Panc1 (cell line): ENCODE data around the gene NOX5. TPM values are rescaled to one million over a fixed set of nuclear protein-coding genes. Genes with fewer than 3 reads are reported as not detected.

Experiments used
- ATAC-seq: fragments of 200-7000 bp; cut with Tn5 transposase; 2 replicates; pipeline ENCODE4 v1.9.1; 2020; ENCODE audit warnings: mild to moderate bottlenecking, moderate library complexity
- BruUV-seq: library from RNA; stranded (reverse); fragments of 400-500 nt; replicated peaks from 2 replicates; lab custom pipeline; 2021; lab: Mats Ljungman, UMichigan
- CTCF ChIA-PET: fragments of 300-600 bp; sonication (Branson Sonifier 250); formaldehyde crosslinking; loops from one replicate; lab custom pipeline; 2022; ENCODE audit warnings: antibody characterized with exemption; lab: Charles Lee
- POLR2A ChIA-PET: fragments of 300-600 bp; sonication (Branson Sonifier 250); formaldehyde crosslinking; loops from one replicate; lab custom pipeline; 2022; ENCODE audit warnings: antibody characterized with exemption; lab: Charles Lee
- DNase-seq: peaks from one replicate; pipeline ENCODE4 v3.0.0-alpha.2; 2010; ENCODE audit warnings: low read depth, low spot score
- H3K27ac ChIP-seq: 2 replicates; pipeline ENCODE4 v1.5.1; 2011; ENCODE audit warnings: mild to moderate bottlenecking, low read length, inconsistent platforms
- H3K27me3 ChIP-seq: fragments of 200-500 bp; sonication (Bioruptor generic); 2 replicates; pipeline ENCODE4 v1.6.0; 2014; ENCODE audit warnings: low read length, inconsistent platforms; ENCODE audit not compliant: control insufficient read depth, insufficient read depth
- H3K36me3 ChIP-seq: fragments of 200-500 bp; sonication (Bioruptor generic); 2 replicates; pipeline ENCODE4 v1.5.1; 2014; ENCODE audit warnings: inconsistent platforms, mild to moderate bottlenecking, low read length, moderate library complexity; ENCODE audit not compliant: control insufficient read depth, insufficient read depth
- H3K4me1 ChIP-seq: 2 replicates; pipeline ENCODE4 v1.5.1; 2011; ENCODE audit warnings: inconsistent platforms, mild to moderate bottlenecking, low read length, moderate library complexity; ENCODE audit not compliant: control insufficient read depth, insufficient read depth
- H3K4me3 ChIP-seq, 2 experiments: 2 replicates each; pipeline ENCODE4 v1.5.1; 2011 to 2012; ENCODE audit warnings: low read depth in 2 of 2, low read length in 2 of 2, mild to moderate bottlenecking in 2 of 2, inconsistent platforms in 1 of 2, moderate library complexity in 1 of 2
- H3K9me3 ChIP-seq: fragments of 200-500 bp; sonication (Bioruptor generic); 2 replicates; pipeline ENCODE4 v1.5.1; 2014; ENCODE audit warnings: low read depth, mild to moderate bottlenecking, inconsistent platforms, low read length, moderate library complexity; ENCODE audit not compliant: control insufficient read depth, insufficient read depth
- POLR2AphosphoS5 ChIP-seq: IDR thresholded peaks from 2 replicates; pipeline ENCODE4 v1.6.1; 2012; ENCODE audit warnings: mild to moderate bottlenecking, low read depth, low read length, moderate library complexity
- SIN3A ChIP-seq: IDR thresholded peaks from 2 replicates; pipeline ENCODE4 v1.6.1; 2012; ENCODE audit warnings: low read depth, mild to moderate bottlenecking, low read length, moderate library complexity, borderline replicate concordance; ENCODE audit not compliant: insufficient read depth
- TCF7L2 ChIP-seq: IDR thresholded peaks from 2 replicates; pipeline ENCODE4 v1.6.1; 2011; ENCODE audit warnings: mild to moderate bottlenecking, low read depth, low read length, inconsistent platforms
- in situ Hi-C: cut with HindIII; loops from 2 replicates; pipeline ENCODE4 v1.10.0; 2016; ENCODE audit warnings: low sequenced_read_pairs, low pct_unique_long_range_greater_than_20kb
- intact Hi-C: fragments of 100-400 bp; cut with micrococcal nuclease; formaldehyde crosslinking; loops from one replicate; pipeline ENCODE4 v1.10.0; 2022; ENCODE audit not compliant: unreplicated experiment
- total RNA-seq: library from RNA; stranded (reverse); gene quantifications from one replicate; pipeline ENCODE4 v1.2.1, GENCODE V29; 2021; ENCODE audit not compliant: unreplicated experiment
- TF ChIP-seq, protein P1 (sequence below): fragments of 450-650 bp; IDR thresholded peaks from 2 replicates; pipeline ENCODE4 v1.5.1; 2017; ENCODE audit warnings: mild to moderate bottlenecking
- TF ChIP-seq, protein P2 (sequence below), 2 experiments: IDR thresholded peaks; 2 replicates each; pipeline ENCODE4 v1.6.1; 2011 to 2012; ENCODE audit warnings: low read depth in 2 of 2, control low read depth in 1 of 2, low read length in 1 of 2, mild to moderate bottlenecking in 1 of 2, moderate library complexity in 1 of 2; ENCODE audit not compliant: insufficient read depth in 1 of 2

The NOX5 gene
- total RNA-seq, 1 experiment from 2014 or later = 0.26 TPM

DNA sequence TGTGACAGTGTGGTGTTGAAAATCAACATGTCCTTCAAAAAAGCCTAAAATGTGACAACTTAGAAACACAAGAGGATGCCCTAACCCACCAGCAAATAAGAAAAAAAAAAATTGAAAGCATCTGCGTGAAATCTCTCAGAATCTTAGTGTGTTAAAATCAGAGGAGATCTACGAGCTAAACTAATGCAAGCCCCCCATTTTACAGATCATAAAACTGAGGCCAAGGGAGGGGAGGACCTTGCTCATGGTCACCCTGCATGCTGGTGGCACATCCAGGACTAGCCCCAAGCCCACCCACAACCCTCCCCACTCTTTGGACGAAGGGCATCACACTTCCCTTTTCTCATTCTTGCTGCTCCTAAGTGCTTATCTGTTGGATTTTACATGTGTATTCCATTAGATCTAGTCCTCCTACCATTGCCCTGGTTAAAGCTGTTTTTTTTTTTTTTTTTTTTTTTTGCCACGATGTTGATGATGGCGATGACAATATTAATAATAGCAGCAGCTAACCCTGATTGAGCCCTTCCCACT lies 29.1 kb upstream of the NOX5 start:
- Histone ChIP-seq H3K36me3 (no peaks in the 10 kb centered on the region), H3K4me3 (no peak overlapping the region), H3K27ac (no peak overlapping the region), H3K4me1 (no peaks in the 10 kb centered on the region), H3K27me3 (peaks cover 3% of the 10 kb centered on the region), H3K9me3 (no peaks in the 10 kb centered on the region)
- ATAC-seq (no peak), DNase-seq (no peak)
- ChIA-PET CTCF (interaction anchor here (0.7 kb wide), 1 partner anchor 242 kb away, joined by 8 read pairs; no protein-coding TSS in a partner anchor), POLR2A (interaction anchor here (0.5 kb wide), 1 partner anchor 105 kb away, joined by 3 read pairs; no protein-coding TSS in a partner anchor)
- in situ Hi-C loops (no loop called here), intact Hi-C loops (no loop called here)
- no peak for TF ChIP-seq TCF7L2
- TF ChIP-seq, protein P1, sequence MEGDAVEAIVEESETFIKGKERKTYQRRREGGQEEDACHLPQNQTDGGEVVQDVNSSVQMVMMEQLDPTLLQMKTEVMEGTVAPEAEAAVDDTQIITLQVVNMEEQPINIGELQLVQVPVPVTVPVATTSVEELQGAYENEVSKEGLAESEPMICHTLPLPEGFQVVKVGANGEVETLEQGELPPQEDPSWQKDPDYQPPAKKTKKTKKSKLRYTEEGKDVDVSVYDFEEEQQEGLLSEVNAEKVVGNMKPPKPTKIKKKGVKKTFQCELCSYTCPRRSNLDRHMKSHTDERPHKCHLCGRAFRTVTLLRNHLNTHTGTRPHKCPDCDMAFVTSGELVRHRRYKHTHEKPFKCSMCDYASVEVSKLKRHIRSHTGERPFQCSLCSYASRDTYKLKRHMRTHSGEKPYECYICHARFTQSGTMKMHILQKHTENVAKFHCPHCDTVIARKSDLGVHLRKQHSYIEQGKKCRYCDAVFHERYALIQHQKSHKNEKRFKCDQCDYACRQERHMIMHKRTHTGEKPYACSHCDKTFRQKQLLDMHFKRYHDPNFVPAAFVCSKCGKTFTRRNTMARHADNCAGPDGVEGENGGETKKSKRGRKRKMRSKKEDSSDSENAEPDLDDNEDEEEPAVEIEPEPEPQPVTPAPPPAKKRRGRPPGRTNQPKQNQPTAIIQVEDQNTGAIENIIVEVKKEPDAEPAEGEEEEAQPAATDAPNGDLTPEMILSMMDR = no peak
- TF ChIP-seq, protein P2, sequence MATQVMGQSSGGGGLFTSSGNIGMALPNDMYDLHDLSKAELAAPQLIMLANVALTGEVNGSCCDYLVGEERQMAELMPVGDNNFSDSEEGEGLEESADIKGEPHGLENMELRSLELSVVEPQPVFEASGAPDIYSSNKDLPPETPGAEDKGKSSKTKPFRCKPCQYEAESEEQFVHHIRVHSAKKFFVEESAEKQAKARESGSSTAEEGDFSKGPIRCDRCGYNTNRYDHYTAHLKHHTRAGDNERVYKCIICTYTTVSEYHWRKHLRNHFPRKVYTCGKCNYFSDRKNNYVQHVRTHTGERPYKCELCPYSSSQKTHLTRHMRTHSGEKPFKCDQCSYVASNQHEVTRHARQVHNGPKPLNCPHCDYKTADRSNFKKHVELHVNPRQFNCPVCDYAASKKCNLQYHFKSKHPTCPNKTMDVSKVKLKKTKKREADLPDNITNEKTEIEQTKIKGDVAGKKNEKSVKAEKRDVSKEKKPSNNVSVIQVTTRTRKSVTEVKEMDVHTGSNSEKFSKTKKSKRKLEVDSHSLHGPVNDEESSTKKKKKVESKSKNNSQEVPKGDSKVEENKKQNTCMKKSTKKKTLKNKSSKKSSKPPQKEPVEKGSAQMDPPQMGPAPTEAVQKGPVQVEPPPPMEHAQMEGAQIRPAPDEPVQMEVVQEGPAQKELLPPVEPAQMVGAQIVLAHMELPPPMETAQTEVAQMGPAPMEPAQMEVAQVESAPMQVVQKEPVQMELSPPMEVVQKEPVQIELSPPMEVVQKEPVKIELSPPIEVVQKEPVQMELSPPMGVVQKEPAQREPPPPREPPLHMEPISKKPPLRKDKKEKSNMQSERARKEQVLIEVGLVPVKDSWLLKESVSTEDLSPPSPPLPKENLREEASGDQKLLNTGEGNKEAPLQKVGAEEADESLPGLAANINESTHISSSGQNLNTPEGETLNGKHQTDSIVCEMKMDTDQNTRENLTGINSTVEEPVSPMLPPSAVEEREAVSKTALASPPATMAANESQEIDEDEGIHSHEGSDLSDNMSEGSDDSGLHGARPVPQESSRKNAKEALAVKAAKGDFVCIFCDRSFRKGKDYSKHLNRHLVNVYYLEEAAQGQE (IDR thresholded peaks at IDR 0.05; ENCODE audit: insufficient read depth in 1 of 2, low read depth in 2 of 2, low read length in 1 of 2) = no peak
- TF ChIP-seq SIN3A = no peak
- BruUV-seq = no TSS peak

DNA sequence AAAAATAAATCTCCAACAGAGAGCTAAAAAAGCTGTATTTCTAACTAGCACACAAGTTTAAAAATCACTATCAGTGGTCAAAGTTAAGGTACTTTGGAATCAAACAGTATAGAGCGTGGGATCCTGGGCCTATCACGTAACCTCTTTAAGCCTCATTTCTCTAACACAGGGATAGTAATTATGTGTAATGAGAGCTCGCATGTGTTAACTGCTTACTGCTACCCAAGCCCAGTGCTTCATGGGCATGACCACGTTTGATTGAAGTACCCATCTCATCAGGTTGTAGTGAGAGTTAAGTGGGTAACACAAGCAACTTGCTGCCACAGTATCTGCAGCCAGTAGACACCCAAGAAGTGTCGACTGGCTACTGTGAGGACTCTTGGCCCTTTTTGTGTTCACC lies 28.2 kb upstream of the NOX5 start:
- Histone ChIP-seq H3K4me3 (no peak overlapping the region), H3K27ac (no peak overlapping the region), H3K27me3 (no peaks in the 10 kb centered on the region; the same call in none of the 2 replicates), H3K4me1 (no peaks in the 10 kb centered on the region), H3K9me3 (no peaks in the 10 kb centered on the region), H3K36me3 (no peaks in the 10 kb centered on the region)
- ATAC-seq (no peak), DNase-seq (no peak)
- intact Hi-C loops (no loop called here), in situ Hi-C loops (no loop called here)
- BruUV-seq = no TSS peak
- ChIA-PET POLR2A (interaction anchor here (0.6 kb wide), 1 partner anchor 291 kb away, joined by 3 read pairs; no protein-coding TSS in a partner anchor), CTCF (no interaction called here)
- TF ChIP-seq POLR2AphosphoS5 (no peak), SIN3A (no peak), TCF7L2 (no peak)
- TF ChIP-seq, protein P1 = no peak
- TF ChIP-seq, protein P2 (IDR thresholded peaks at IDR 0.05; ENCODE audit: insufficient read depth in 1 of 2, low read depth in 2 of 2, low read length in 1 of 2) = no peak
